GM18519 (cell line): ENCODE data around the gene EFNA2.

Source experiments
- ATAC-seq: cut with Tn5 transposase; IDR thresholded peaks from one replicate; pipeline ENCODE4 v1.9.1; 2021; ENCODE audit warnings: mild to moderate bottlenecking, moderate library complexity; ENCODE audit not compliant: unreplicated experiment, low FRiP score

The EFNA2 gene

DNA sequence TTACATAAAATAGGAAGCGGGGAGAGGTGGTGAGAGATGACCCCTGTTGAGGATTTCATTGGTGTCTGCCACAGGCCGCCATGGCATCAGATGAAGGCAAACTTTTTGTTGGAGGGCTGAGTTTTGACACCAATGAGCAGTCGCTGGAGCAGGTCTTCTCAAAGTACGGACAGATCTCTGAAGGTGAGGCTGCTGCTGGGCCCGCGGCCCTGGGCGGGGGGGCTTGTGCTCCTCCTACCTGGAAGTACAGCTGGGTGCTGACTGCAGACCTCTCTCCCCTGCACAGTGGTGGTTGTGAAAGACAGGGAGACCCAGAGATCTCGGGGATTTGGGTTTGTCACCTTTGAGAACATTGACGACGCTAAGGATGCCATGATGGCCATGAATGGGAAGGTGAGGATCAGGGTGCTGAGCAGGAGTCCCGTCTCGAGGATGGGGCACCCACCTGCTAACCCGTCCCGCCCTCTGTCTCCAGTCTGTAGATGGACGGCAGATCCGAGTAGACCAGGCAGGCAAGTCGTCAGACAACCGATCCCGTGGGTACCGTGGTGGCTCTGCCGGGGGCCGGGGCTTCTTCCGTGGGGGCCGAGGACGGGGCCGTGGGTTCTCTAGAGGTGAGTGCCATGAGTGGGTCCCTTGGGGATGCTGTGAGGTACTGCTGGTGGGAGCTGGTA, 14.7 kb upstream of the EFNA2 start:
- no peak for ATAC-seq

- no peak for ATAC-seq
Observed at GRCh38 chr19:1271528-1272422, 13.9 kb upstream of the EFNA2 start.

DNA sequence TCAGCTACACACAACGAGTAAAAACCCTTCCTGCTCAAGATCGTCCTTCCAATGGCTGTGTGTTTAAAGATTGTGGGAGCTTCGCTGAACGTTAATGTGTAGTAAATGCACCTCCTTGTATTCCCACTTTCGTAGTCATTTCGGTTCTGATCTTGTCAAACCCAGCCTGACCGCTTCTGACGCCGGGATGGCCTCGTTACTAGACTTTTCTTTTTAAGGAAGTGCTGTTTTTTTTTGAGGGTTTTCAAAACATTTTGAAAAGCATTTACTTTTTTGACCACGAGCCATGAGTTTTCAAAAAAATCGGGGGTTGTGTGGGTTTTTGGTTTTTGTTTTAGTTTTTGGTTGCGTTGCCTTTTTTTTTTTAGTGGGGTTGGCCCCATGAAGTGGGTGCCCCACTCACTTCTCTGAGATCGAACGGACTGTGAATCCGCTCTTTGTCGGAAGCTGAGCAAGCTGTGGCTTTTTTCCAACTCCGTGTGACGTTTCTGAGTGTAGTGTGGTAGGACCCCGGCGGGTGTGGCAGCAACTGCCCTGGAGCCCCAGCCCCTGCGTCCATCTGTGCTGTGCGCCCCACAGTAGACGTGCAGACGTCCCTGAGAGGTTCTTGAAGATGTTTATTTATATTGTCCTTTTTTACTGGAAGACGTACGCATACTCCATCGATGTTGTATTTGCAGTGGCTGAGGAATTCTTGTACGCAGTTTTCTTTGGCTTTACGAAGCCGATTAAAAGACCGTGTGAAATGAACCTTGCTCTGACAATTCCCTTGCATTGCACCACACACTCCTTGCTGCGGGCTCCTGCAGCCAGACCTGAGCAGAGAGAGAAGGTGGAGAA, 13.0 kb upstream of the EFNA2 start:
- no peak for ATAC-seq

GRCh38 chr19:1273263-1274041, 12.2 kb upstream of the EFNA2 start:
- no peak for ATAC-seq

GRCh38 chr19:1274081-1274851, 11.4 kb upstream of the EFNA2 start:
- ATAC-seq: no peak

DNA sequence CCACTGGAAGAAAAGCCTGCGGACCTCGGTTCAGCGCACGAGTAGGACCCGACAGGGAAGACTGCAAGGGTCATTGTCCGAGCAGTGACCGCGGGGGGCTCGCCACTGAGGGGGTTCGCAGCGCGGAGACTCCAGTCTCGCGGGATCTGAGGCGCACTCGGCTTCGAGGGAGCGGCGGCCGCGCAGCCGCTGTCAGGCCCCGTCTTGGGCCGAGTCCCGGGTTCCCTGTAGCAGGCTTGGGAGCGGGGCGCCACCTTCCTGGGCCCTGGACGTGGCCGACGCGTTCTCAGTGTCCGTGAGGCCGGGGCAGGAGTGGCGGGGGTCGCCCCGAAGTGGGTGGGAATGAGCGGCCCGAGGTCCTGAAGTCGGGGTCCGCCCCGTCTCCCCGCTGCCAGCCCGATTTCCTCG, 10.8 kb upstream of the EFNA2 start:
- ATAC-seq: no peak

- ATAC-seq: peak; percentile 57
Observed at GRCh38 chr19:1275260-1275975, 10.3 kb upstream of the EFNA2 start, which contains the start of gene FAM174C. Gene FAM174C (plus strand): TSS chr19:1275530. CDS start chr19:1275550, 20 bp downstream.

DNA sequence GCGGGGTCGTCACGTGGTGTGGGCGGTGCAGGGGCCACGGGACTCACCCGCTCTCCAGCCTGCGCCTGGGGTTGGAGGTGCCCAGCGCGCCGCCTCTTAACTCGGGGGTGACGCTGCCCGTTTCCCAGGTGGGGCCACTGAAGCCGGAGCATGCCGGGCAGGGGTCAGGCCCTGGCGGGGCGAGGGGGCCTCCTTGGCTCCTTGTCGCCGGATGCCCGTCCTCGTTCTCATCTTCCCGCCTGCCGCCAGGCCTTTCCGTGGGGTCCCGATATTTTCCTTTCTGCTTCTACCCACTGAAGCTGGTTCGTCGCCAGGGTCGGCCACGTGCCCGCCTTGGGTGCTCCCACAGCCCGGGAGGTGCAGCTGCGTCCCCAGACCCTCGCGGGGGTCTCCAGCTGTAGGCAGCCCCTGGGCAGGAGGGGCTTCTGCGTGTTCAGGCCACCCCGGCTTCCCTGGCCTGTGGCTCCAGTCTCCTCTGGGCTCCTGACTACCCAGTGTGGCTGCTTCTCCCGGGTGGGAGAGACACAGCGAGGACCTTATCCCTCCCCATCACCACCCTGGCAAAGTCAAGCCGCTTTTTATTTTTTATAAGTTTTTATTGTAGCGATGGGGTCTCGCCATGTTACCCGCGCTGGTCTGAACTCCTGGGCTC, 9.6 kb upstream of the EFNA2 start:
- no peak for ATAC-seq

- ATAC-seq: no peak
Observed at GRCh38 chr19:1276628-1277022, 9.0 kb upstream of the EFNA2 start.

- no peak for ATAC-seq
Observed at GRCh38 chr19:1277061-1277460, 8.6 kb upstream of the EFNA2 start.

- ATAC-seq: no peak
Observed at GRCh38 chr19:1278074-1278473, 7.6 kb upstream of the EFNA2 start.

DNA sequence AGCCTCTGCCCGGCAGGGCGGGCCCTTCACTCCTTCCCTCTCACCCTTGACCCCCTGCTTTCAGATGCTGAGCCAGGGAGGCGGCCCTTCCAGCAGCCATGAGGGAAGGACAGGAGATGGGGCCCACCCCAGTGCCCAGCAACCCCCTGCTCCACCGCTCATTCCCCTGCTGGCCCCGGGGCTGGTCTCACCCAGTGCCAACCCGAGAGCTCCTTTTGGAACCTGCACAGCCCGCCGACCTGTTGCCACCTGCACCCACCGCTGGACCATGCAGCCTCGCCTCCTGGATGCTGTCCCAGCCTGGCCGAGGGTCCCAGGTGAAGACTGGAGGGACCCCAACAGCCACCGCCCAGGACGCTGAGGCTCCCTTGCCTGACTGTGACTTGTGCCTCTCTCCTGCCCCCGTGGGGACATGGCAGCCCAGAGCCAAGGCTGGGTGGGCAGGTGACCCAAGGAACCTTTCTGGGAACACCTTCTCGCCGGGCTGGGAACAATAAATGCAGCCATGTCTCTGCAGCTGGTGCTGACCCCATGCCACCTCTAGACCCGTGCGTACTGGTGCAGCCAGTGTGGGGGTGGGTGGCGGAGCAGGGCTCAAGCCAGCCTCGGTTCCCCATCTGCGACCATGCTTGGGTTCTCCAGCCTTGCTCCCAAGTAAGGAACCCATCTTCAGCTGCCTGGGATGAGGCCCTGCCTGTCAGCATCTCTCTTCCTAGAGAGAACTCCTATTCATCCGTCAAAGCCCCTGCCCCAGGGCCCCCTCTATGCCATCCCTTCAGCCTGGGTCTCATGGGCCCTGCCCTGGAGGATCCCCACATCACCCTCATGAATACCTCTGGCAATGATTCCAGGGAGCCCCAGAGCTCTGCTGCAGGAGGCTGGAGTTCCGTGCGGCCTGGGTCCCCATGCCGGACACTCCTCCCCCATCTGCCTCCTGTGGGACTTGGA, 6.7 kb upstream of the EFNA2 start:
- ATAC-seq: no peak

GRCh38 chr19:1279782-1280341, 5.8 kb upstream of the EFNA2 start:
- no peak for ATAC-seq

- no peak for ATAC-seq
Observed at GRCh38 chr19:1280636-1281568, 4.8 kb upstream of the EFNA2 start.

GRCh38 chr19:1281569-1282287, 3.9 kb upstream of the EFNA2 start:
- ATAC-seq: no peak
